ENCODE measurements around the gene SMG6. TPM values are rescaled to one million over a fixed set of nuclear protein-coding genes. Genes with fewer than 3 reads are reported as not detected.

The SMG6 gene
- total and polyA plus RNA-seq, 7 experiments from 2014 or later: 8.6 to 65.3 (median 52.7) TPM

DNA sequence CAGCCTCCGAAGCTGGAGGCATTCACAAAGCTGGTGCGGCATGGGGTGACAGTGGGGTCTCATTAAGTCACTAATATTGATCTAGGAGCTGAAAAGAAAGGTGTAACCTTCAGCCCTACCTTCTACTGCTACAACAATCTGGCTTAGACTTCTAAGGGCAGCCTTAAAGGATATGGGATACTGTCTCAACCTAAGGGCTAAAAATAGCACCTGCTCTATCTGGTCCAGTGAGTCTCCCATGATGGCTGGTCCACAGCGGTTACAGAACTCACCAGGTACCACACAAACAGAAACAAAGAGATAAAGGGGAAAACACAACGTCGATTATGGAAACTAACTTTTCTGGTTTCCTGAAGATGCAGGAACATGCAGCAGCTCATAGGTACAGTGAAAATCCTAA is 115.8 kb downstream of the SMG6 start:
- no peaks in the 10 kb centered on the region for H3K27me3 Mint-ChIP-seq
- H3K36me3 Mint-ChIP-seq: peaks cover 22 to 54% (median 32%) of the 10 kb centered on the region in 5 donors
- ATAC-seq (no peak), DNase-seq (no peak)
- peaks cover 9 to 12% of the 10 kb centered on the region in 2 donors for H3K4me1 ChIP-seq (ENCODE audit: control insufficient read depth in 2 of 2, insufficient read depth in 2 of 2, low read length in 2 of 2)
- H3K27ac Mint-ChIP-seq: peak overlapping the region in 3 of 9 donors; percentile 11 to 22 (median 15)
- POLR2A ChIA-PET: no interaction called here
- intact Hi-C loops (cut with micrococcal nuclease): no loop called here
- no peak overlapping the region for H3K4me3 ChIP-seq (ENCODE audit: low read length)
- no peaks in the 10 kb centered on the region for H3K27me3 ChIP-seq (ENCODE audit: control insufficient read depth in 2 of 2, insufficient read depth in 2 of 2, low read length in 2 of 2)
- H3K9me3 ChIP-seq (ENCODE audit: control insufficient read depth in 2 of 3, low read length in 3 of 3): no peaks in the 10 kb centered on the region
- H3K4me1 Mint-ChIP-seq: peaks cover 19 to 64% (median 38%) of the 10 kb centered on the region in 7 donors
- peaks cover 0 to 57% (median 0%) of the 10 kb centered on the region in 3 experiments for H3K36me3 ChIP-seq (ENCODE audit: control insufficient read depth in 2 of 3, insufficient read depth in 3 of 3, low read length in 3 of 3)
- CTCF ChIA-PET: no interaction called here
- H3K27ac ChIP-seq (ENCODE audit: low read depth, low read length): no peak overlapping the region
- H3K4me3 Mint-ChIP-seq: no peak overlapping the region
- H3K9me3 Mint-ChIP-seq: no peaks in the 10 kb centered on the region

DNA sequence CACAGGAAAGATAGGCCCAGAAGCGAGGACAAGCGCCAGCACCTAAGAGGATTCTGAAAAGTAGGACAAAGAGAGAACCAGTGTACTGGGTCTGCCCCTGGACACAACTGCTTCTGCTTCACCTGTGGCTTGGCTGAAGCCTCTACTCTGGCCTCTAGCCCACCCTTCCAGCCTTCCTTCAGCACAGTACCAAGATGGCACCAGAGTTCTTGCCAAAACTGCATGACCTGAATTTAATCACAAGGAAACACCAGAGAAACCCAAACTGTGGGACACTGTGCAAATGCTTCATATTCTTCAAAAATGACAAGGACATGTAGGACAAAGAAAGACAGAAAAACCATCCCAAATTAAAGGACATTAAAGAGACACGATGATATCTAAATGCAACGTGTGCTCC is 116.6 kb downstream of the SMG6 start:
- peaks cover 0 to 65% (median 0%) of the 10 kb centered on the region in 3 experiments for H3K36me3 ChIP-seq (ENCODE audit: control insufficient read depth in 2 of 3, insufficient read depth in 3 of 3, low read length in 3 of 3)

DNA sequence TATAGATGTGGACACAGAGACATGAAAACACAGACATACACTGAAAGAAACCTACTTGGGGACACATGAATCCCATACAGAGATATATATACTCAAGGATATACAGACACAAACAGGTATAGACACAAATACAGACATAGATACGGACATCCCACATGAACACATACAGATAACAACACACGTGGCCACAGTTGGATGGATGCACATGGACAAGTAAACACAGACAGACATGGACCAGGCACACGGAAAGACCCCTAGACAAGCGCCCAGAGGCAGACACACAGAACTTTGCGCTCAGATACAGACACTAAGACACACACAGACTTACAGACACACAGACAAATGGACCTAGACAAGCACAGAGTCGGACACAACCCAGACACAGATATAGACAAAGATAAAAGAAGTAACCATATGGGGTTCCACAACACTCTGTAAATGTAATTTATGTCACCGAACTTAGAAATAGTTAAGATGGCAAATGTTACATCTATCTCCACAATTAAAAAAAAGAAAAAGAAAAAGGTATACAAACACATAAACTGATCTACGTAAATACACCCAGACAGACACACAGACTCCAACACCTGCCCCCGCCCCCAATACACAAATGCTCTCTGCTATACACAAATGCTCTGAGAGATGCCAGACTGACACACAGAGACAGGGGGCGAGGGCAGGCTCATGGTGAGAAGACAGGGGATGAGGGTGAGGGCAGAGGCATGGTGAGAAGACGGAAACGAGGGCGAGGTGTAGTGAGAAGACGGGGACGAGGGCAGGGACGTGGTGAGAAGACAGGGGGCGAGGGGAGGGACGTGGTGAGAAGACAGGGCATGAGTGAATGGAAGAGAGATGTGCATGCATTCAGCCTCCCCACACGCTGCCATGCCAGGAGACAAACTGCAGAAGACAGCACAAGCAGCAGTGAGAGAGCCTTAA is 118.3 kb downstream of the SMG6 start:
- no peak overlapping the region for H3K4me3 ChIP-seq (ENCODE audit: low read length)
- ATAC-seq (peak; percentile 55), DNase-seq (no peak)
- H3K27ac ChIP-seq (ENCODE audit: low read depth, low read length): no peak overlapping the region
- H3K4me1 Mint-ChIP-seq: peaks cover 5 to 54% (median 22%) of the 10 kb centered on the region in 7 donors
- H3K27ac Mint-ChIP-seq: peak overlapping the region in 1 of 9 donors; percentile 16
- no peaks in the 10 kb centered on the region for H3K9me3 Mint-ChIP-seq
- H3K4me3 Mint-ChIP-seq: peak overlapping the region in 1 of 10 donors; percentile 18
- CTCF ChIA-PET: no interaction called here
- H3K36me3 ChIP-seq (ENCODE audit: control insufficient read depth in 2 of 3, insufficient read depth in 3 of 3, low read length in 3 of 3): peaks cover 0 to 74% (median 0%) of the 10 kb centered on the region in 3 experiments
- intact Hi-C loops (cut with micrococcal nuclease): no loop called here
- peaks cover 0 to 5% of the 10 kb centered on the region in 2 donors for H3K4me1 ChIP-seq (ENCODE audit: control insufficient read depth in 2 of 2, insufficient read depth in 2 of 2, low read length in 2 of 2)
- peaks cover 26 to 60% (median 39%) of the 10 kb centered on the region in 5 donors for H3K36me3 Mint-ChIP-seq
- POLR2A ChIA-PET: no interaction called here
- H3K27me3 Mint-ChIP-seq: no peaks in the 10 kb centered on the region
- no peaks in the 10 kb centered on the region for H3K27me3 ChIP-seq (ENCODE audit: control insufficient read depth in 2 of 2, insufficient read depth in 2 of 2, low read length in 2 of 2)
- H3K9me3 ChIP-seq (ENCODE audit: control insufficient read depth in 2 of 3, low read length in 3 of 3): no peaks in the 10 kb centered on the region

More for the DNA sequence above, 116.6 kb downstream of the SMG6 start:
- Histone ChIP-seq H3K4me1 (ENCODE audit: control insufficient read depth in 2 of 2, insufficient read depth in 2 of 2, low read length in 2 of 2) (peaks cover 2 to 5% of the 10 kb centered on the region in 2 donors), H3K9me3 (ENCODE audit: control insufficient read depth in 2 of 3, low read length in 3 of 3) (no peaks in the 10 kb centered on the region), H3K27ac (ENCODE audit: low read depth, low read length) (no peak overlapping the region), H3K4me3 (ENCODE audit: low read length) (no peak overlapping the region), H3K27me3 (ENCODE audit: control insufficient read depth in 2 of 2, insufficient read depth in 2 of 2, low read length in 2 of 2) (no peaks in the 10 kb centered on the region)
- intact Hi-C loops (cut with micrococcal nuclease): no loop called here
- H3K4me3 Mint-ChIP-seq: no peak overlapping the region
- no peaks in the 10 kb centered on the region for H3K27me3 Mint-ChIP-seq
- peaks cover 11 to 58% (median 30%) of the 10 kb centered on the region in 7 donors for H3K4me1 Mint-ChIP-seq
- ChIA-PET POLR2A (no interaction called here), CTCF (no interaction called here)
- peak overlapping the region in 2 of 9 donors; percentile 15 to 41 for H3K27ac Mint-ChIP-seq
- ATAC-seq (no peak), DNase-seq (no peak)
- H3K36me3 Mint-ChIP-seq: peaks cover 22 to 58% (median 29%) of the 10 kb centered on the region in 5 donors
- H3K9me3 Mint-ChIP-seq: no peaks in the 10 kb centered on the region

DNA sequence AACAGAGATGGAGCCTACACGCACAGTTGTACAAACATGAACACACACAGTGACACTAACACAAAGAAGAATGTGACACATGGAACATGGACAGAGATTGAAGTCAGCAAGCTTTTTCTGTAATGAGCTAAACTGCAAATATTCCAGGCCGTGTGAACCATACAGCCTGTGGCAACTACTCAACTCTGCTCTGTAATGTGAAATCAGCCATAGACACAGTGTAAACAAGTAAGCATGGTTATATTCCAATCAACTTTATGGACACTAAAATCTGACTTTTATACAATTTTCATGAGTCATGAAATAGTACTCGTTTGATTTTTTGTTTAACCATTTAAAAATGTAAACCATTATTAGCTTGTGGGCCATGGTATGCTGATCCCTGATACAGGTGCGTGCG is 120.2 kb downstream of the SMG6 start:
- H3K36me3 ChIP-seq (ENCODE audit: control insufficient read depth in 2 of 3, insufficient read depth in 3 of 3, low read length in 3 of 3): peaks cover 0 to 91% (median 0%) of the 10 kb centered on the region in 3 experiments
- H3K27ac ChIP-seq (ENCODE audit: low read depth, low read length): no peak overlapping the region
- no peaks in the 10 kb centered on the region for H3K27me3 ChIP-seq (ENCODE audit: control insufficient read depth in 2 of 2, insufficient read depth in 2 of 2, low read length in 2 of 2)
- POLR2A ChIA-PET: no interaction called here
- Mint-ChIP-seq H3K36me3 (peaks cover 21 to 60% (median 34%) of the 10 kb centered on the region in 5 donors), H3K9me3 (no peaks in the 10 kb centered on the region), H3K27ac (peak overlapping the region in 1 of 9 donors; percentile 8), H3K4me1 (peaks cover 5 to 45% (median 17%) of the 10 kb centered on the region in 7 donors), H3K4me3 (no peak overlapping the region), H3K27me3 (no peaks in the 10 kb centered on the region)
- intact Hi-C loops (cut with micrococcal nuclease): no loop called here
- H3K4me1 ChIP-seq (ENCODE audit: control insufficient read depth in 2 of 2, insufficient read depth in 2 of 2, low read length in 2 of 2): no peaks in the 10 kb centered on the region
- DNase-seq: no peak
- CTCF ChIA-PET: no interaction called here
- no peak overlapping the region for H3K4me3 ChIP-seq (ENCODE audit: low read length)
- no peak for ATAC-seq
- H3K9me3 ChIP-seq (ENCODE audit: control insufficient read depth in 2 of 3, low read length in 3 of 3): no peaks in the 10 kb centered on the region

GRCh38 chr17:2181897-2182448 is 121.6 kb downstream of the SMG6 start:
- Histone ChIP-seq H3K27me3 (ENCODE audit: control insufficient read depth in 2 of 2, insufficient read depth in 2 of 2, low read length in 2 of 2) (no peaks in the 10 kb centered on the region), H3K9me3 (ENCODE audit: control insufficient read depth in 2 of 3, low read length in 3 of 3) (no peaks in the 10 kb centered on the region), H3K36me3 (ENCODE audit: control insufficient read depth in 2 of 3, insufficient read depth in 3 of 3, low read length in 3 of 3) (peaks cover 0 to 91% (median 0%) of the 10 kb centered on the region in 3 experiments), H3K4me1 (ENCODE audit: control insufficient read depth in 2 of 2, insufficient read depth in 2 of 2, low read length in 2 of 2) (no peaks in the 10 kb centered on the region), H3K27ac (ENCODE audit: low read depth, low read length) (no peak overlapping the region), H3K4me3 (ENCODE audit: low read length) (no peak overlapping the region)
- H3K4me3 Mint-ChIP-seq: no peak overlapping the region
- H3K9me3 Mint-ChIP-seq: no peaks in the 10 kb centered on the region
- peaks cover 21 to 48% (median 29%) of the 10 kb centered on the region in 5 donors for H3K36me3 Mint-ChIP-seq
- H3K27ac Mint-ChIP-seq: peak overlapping the region in 2 of 9 donors; percentile 21 to 41
- DNase-seq (no peak), ATAC-seq (no peak)
- H3K4me1 Mint-ChIP-seq: peaks cover 5 to 53% (median 22%) of the 10 kb centered on the region in 7 donors
- no peaks in the 10 kb centered on the region for H3K27me3 Mint-ChIP-seq
- CTCF ChIA-PET: no interaction called here
- POLR2A ChIA-PET: no interaction called here
- intact Hi-C loops (cut with micrococcal nuclease): no loop called here

DNA sequence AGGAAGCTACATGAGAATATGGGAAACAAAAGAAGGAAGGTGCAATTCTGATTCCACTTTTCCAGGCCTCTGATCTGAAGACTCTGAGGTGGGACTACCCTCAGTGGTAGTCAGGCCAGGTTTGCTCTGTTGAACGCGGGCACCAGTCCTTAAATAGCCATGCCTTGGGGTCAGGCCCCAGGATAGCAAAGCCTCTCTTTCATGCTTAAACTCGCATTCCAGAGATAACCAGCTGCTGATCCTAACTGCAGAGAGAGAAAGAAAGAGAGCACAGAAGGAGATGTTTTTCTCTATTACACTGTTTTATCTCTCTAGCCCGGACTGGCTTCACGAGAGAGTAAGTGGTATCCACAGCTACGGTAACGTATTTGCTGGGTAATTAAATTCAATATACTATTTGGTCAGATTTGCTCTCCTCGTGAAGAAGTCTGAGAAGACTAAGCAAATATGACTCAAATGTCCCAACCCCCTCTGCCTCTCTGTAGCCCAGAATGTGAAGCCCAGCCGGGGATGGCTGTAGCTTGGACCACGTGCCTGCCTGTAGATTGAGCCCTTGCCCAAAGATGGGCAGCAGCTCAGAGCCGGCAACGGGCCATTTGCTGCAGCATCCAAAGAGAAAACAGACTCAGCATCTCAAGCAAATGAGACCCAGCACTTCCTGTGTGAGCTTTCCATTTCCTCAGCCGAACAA is 122.2 kb downstream of the SMG6 start:
- no peaks in the 10 kb centered on the region for H3K4me1 ChIP-seq (ENCODE audit: control insufficient read depth in 2 of 2, insufficient read depth in 2 of 2, low read length in 2 of 2)
- no peaks in the 10 kb centered on the region for H3K9me3 ChIP-seq (ENCODE audit: control insufficient read depth in 2 of 3, low read length in 3 of 3)
- POLR2A ChIA-PET: no interaction called here
- no peak overlapping the region for H3K27ac ChIP-seq (ENCODE audit: low read depth, low read length)
- H3K4me3 Mint-ChIP-seq: no peak overlapping the region
- no peak overlapping the region for H3K4me3 ChIP-seq (ENCODE audit: low read length)
- DNase-seq: no peak
- no peak for ATAC-seq
- peak overlapping the region in 2 of 9 donors; percentile 41 to 64 for H3K27ac Mint-ChIP-seq
- H3K4me1 Mint-ChIP-seq: peaks cover 5 to 58% (median 20%) of the 10 kb centered on the region in 7 donors
- no peaks in the 10 kb centered on the region for H3K27me3 Mint-ChIP-seq
- peaks cover 0 to 91% (median 0%) of the 10 kb centered on the region in 3 experiments for H3K36me3 ChIP-seq (ENCODE audit: control insufficient read depth in 2 of 3, insufficient read depth in 3 of 3, low read length in 3 of 3)
- intact Hi-C loops (cut with micrococcal nuclease): no loop called here
- peaks cover 17 to 43% (median 28%) of the 10 kb centered on the region in 5 donors for H3K36me3 Mint-ChIP-seq
- CTCF ChIA-PET: no interaction called here
- no peaks in the 10 kb centered on the region for H3K27me3 ChIP-seq (ENCODE audit: control insufficient read depth in 2 of 2, insufficient read depth in 2 of 2, low read length in 2 of 2)
- H3K9me3 Mint-ChIP-seq: no peaks in the 10 kb centered on the region
